Gastrocnemius medialis (tissue), 4 donors: ENCODE measurements around the gene MSMO1. TPM values are rescaled to one million over a fixed set of nuclear protein-coding genes. Genes with fewer than 3 reads are reported as not detected.
A peak's percentile ranks its signal among the peaks of the same experiment; 100 is the strongest.

ENCODE experiments used
- ATAC-seq, 2 donors: fragments of 150-250 bp; one replicate each; pipeline ENCODE4 v1.9.1; 2016
- DNase-seq, 2 donors: peaks; one replicate each; pipeline ENCODE4 v3.0.0-alpha.2; 2019
- H3K27ac ChIP-seq, 4 donors: fragments of 200-600 bp; sonication (generic); 1 replicate in 1 of 4; 2 replicates in 3 of 4; pipeline ENCODE4 v1.5.1; 2016 to 2018; ENCODE audit warnings: mild to moderate bottlenecking in 2 of 4, moderate library complexity in 1 of 4
- H3K27me3 ChIP-seq, 3 donors: fragments of 200-600 bp; sonication (generic) in 2 of 3; 1 replicate in 1 of 3; 2 replicates in 2 of 3; pipeline versions ENCODE4 v1.5.1 to v1.6.0; 2016 to 2019; ENCODE audit warnings: mild to moderate bottlenecking in 1 of 3, moderate library complexity in 1 of 3
- H3K36me3 ChIP-seq, 2 donors: fragments of 200-600 bp; sonication (generic) in 1 of 2; one replicate each; pipeline ENCODE4 v1.5.1; 2017 to 2018
- H3K4me1 ChIP-seq, 2 donors: fragments of 200-600 bp; sonication (generic) in 1 of 2; one replicate each; pipeline ENCODE4 v1.5.1; 2016 to 2017; ENCODE audit warnings: mild to moderate bottlenecking in 2 of 2
- H3K4me3 ChIP-seq, 4 donors: fragments of 200-600 bp; sonication (generic) in 3 of 4; 1 replicate in 1 of 4; 2 replicates in 3 of 4; pipeline ENCODE4 v1.5.1; 2016 to 2019; ENCODE audit warnings: mild to moderate bottlenecking in 2 of 4
- H3K9me3 ChIP-seq, 3 donors: fragments of 200-600 bp; sonication (generic) in 2 of 3; 1 replicate in 1 of 3; 2 replicates in 2 of 3; pipeline ENCODE4 v1.5.1; 2016 to 2019
- POLR2A ChIP-seq, 2 donors: fragments of 450-650 bp; IDR thresholded peaks; one replicate each; pipeline ENCODE4 v1.6.1; 2017; ENCODE audit warnings: antibody characterized with exemption in 2 of 2, mild to moderate bottlenecking in 2 of 2, moderate library complexity in 2 of 2
- in situ Hi-C, 4 donors: fragments of 200-750 bp; cut with MboI; loops; one replicate each; pipeline versions ENCODE4 v1.15.0 to v1.8.0; 2017; ENCODE audit warnings: low sequenced_read_pairs in 4 of 4
- intact Hi-C: fragments of 100-400 bp; cut with DNase I; formaldehyde crosslinking; loops from one replicate; pipeline ENCODE4 v1.15.1; 2023; ENCODE audit warnings: low total_unique reads
- total RNA-seq, 4 donors: library from RNA; depleted of rRNA; stranded (reverse); fragments of >200 nt; gene quantifications; one replicate each; pipeline versions ENCODE4 v1.1.0 to v1.2.3, GENCODE V29; 2016
- TF ChIP-seq, protein P1 (sequence below), 5 experiments: fragments of 450-650 bp in 3 of 5; fragments of 200-600 bp in 2 of 5; sonication (generic) in 2 of 5; IDR thresholded peaks in 4 of 5; conservative IDR thresholded peaks in 1 of 5; 1 replicate in 4 of 5; 2 replicates in 1 of 5; pipeline ENCODE4 v1.5.1; 2016 to 2019; ENCODE audit warnings: antibody characterized with exemption in 5 of 5, mild to moderate bottlenecking in 3 of 5, moderate library complexity in 3 of 5

Gene MSMO1
- total RNA-seq, 4 donors from 2014 or later, result 3.9 to 7.7 (median 4.1) TPM

GRCh38 chr4:165355900-165356300 is 28.4 kb downstream of the MSMO1 start:
- intact Hi-C loops (loop anchor here (10.0 kb wide), 1 partner anchor 109 kb away; no protein-coding TSS in a partner anchor), in situ Hi-C loops (loop anchor here in 2 of 4 donors (10.0 to 25.0 kb wide), 2 partner anchors 109 to 219 kb away; no protein-coding TSS in a partner anchor)
- Histone ChIP-seq H3K4me3 (no peak overlapping the region), H3K9me3 (no peaks in the 10 kb centered on the region), H3K27me3 (no peaks in the 10 kb centered on the region), H3K27ac (no peak overlapping the region), H3K4me1 (no peaks in the 10 kb centered on the region), H3K36me3 (no peaks in the 10 kb centered on the region)
- ATAC-seq (no peak), DNase-seq (no peak)
- no peak for TF ChIP-seq POLR2A (IDR thresholded peaks at IDR 0.05)
- TF ChIP-seq, protein P1, sequence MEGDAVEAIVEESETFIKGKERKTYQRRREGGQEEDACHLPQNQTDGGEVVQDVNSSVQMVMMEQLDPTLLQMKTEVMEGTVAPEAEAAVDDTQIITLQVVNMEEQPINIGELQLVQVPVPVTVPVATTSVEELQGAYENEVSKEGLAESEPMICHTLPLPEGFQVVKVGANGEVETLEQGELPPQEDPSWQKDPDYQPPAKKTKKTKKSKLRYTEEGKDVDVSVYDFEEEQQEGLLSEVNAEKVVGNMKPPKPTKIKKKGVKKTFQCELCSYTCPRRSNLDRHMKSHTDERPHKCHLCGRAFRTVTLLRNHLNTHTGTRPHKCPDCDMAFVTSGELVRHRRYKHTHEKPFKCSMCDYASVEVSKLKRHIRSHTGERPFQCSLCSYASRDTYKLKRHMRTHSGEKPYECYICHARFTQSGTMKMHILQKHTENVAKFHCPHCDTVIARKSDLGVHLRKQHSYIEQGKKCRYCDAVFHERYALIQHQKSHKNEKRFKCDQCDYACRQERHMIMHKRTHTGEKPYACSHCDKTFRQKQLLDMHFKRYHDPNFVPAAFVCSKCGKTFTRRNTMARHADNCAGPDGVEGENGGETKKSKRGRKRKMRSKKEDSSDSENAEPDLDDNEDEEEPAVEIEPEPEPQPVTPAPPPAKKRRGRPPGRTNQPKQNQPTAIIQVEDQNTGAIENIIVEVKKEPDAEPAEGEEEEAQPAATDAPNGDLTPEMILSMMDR (IDR thresholded peaks at IDR 0.05 in 4 of 5, conservative IDR thresholded peaks at IDR 0.05 in 1 of 5), result peak in 2 of 5 experiments; percentile 16 to 22

- DNase-seq (no peak), ATAC-seq (peak in 1 of 2 donors; percentile 36)
- no peaks in the 10 kb centered on the region for H3K36me3 ChIP-seq
- in situ Hi-C loops, result loop anchor here in 2 of 4 donors (10.0 to 25.0 kb wide), 2 partner anchors 105 to 222 kb away; no protein-coding TSS in a partner anchor
- no peak overlapping the region for H3K27ac ChIP-seq
- no peaks in the 10 kb centered on the region for H3K27me3 ChIP-seq
- H3K9me3 ChIP-seq, result no peaks in the 10 kb centered on the region
- H3K4me3 ChIP-seq, result no peak overlapping the region
- intact Hi-C loops, result loop anchor here (10.0 kb wide), 1 partner anchor 105 kb away; no protein-coding TSS in a partner anchor
- TF ChIP-seq POLR2A (IDR thresholded peaks at IDR 0.05), result no peak
- TF ChIP-seq, protein P1 (IDR thresholded peaks at IDR 0.05 in 4 of 5, conservative IDR thresholded peaks at IDR 0.05 in 1 of 5), result no peak
- H3K4me1 ChIP-seq, result no peaks in the 10 kb centered on the region
These were observed 32.0 kb downstream of the MSMO1 start for GRCh38 chr4:165359506-165359905.

DNA sequence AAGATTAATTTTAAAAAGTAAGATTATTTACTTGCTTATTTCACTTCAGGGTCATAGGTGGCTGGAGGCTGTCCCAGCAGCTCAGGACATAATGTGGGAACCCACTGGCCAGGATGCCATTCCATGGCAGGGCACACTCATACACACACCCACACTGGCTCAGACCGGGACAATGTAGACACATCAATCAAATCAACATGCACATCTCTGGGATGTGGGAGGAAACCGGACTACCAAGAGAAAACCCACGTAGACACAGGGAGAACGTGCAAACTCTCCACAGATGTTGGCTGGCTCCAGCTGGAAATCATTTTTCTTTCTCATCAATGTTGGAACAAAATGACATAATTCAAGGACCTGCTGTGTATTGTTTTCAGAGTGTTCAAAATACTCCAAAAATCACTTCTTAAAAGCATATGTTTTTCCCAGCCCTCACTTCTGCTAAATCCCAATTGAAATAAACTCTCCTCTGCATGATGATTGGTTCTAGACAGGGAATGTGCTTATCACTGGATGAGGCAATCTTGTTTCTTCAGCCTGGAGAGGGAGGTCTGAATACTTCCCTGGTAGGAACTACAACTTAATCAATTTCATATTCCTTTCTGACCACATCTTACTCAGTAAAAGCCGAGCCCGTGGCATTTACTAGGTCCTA is 32.7 kb downstream of the MSMO1 start:
- Histone ChIP-seq H3K4me3 (no peak overlapping the region), H3K27ac (no peak overlapping the region), H3K36me3 (no peaks in the 10 kb centered on the region), H3K4me1 (no peaks in the 10 kb centered on the region), H3K27me3 (no peaks in the 10 kb centered on the region), H3K9me3 (no peaks in the 10 kb centered on the region)
- intact Hi-C loops (no loop called here), in situ Hi-C loops (loop anchor here in 1 of 4 donors (25.0 kb wide), 1 partner anchor 223 kb away; no protein-coding TSS in a partner anchor)
- no peak for DNase-seq
- no peak for TF ChIP-seq POLR2A (IDR thresholded peaks at IDR 0.05)
- TF ChIP-seq, protein P1 (IDR thresholded peaks at IDR 0.05 in 4 of 5, conservative IDR thresholded peaks at IDR 0.05 in 1 of 5), result no peak
- ATAC-seq, result peak in 1 of 2 donors; percentile 21

- no peak overlapping the region for H3K27ac ChIP-seq
- H3K27me3 ChIP-seq, result no peaks in the 10 kb centered on the region
- H3K9me3 ChIP-seq, result no peaks in the 10 kb centered on the region
- DNase-seq (no peak), ATAC-seq (no peak)
- H3K4me1 ChIP-seq, result no peaks in the 10 kb centered on the region
- no peaks in the 10 kb centered on the region for H3K36me3 ChIP-seq
- intact Hi-C loops, result no loop called here
- no peak overlapping the region for H3K4me3 ChIP-seq
- in situ Hi-C loops, result loop anchor here in 1 of 4 donors (25.0 kb wide), 1 partner anchor 224 kb away; no protein-coding TSS in a partner anchor
- TF ChIP-seq POLR2A (IDR thresholded peaks at IDR 0.05), result no peak
- TF ChIP-seq, protein P1 (IDR thresholded peaks at IDR 0.05 in 4 of 5, conservative IDR thresholded peaks at IDR 0.05 in 1 of 5), result no peak
These were observed 33.7 kb downstream of the MSMO1 start for GRCh38 chr4:165360985-165361670.
